Endothelial cell of umbilical vein (primary cell): ENCODE data around the gene SLC4A4. TPM values are rescaled to one million over a fixed set of nuclear protein-coding genes. Genes with fewer than 3 reads are reported as not detected.

Experiments used
- BruUV-seq: library from RNA; stranded (reverse); fragments of 400-500 nt; replicated peaks from 2 replicates; lab custom pipeline; 2021; lab: Mats Ljungman, UMichigan
- CTCF ChIA-PET: fragments of 300-600, 350-600 bp; sonication (Branson Sonifier 250); formaldehyde crosslinking; loops from one replicate; lab custom pipeline; 2021; ENCODE audit warnings: antibody characterized with exemption, inconsistent platforms; lab: Charles Lee
- POLR2A ChIA-PET: fragments of 300-600, 350-600 bp; sonication (Branson Sonifier 250); formaldehyde crosslinking; loops from one replicate; lab custom pipeline; 2021; ENCODE audit warnings: antibody characterized with exemption, inconsistent platforms; lab: Charles Lee
- DNase-seq: peaks from one replicate; pipeline ENCODE4 v3.0.0-alpha.2; 2011; ENCODE audit warnings: low read depth, low spot score
- FAIRE-seq: peaks from 2 replicates; lab custom pipeline; 2011; peaks lifted over from hg19 to GRCh38; lab: Jason Lieb, UNC
- H2AFZ ChIP-seq: 2 replicates; pipeline ENCODE4 v1.6.0; 2012; ENCODE audit warnings: low read depth, low read length, control low read depth, inconsistent platforms
- H3K27ac ChIP-seq: 2 replicates; pipeline ENCODE4 v1.5.1; 2011; ENCODE audit warnings: low read depth, mild to moderate bottlenecking, control low read depth, low read length, moderate library complexity; ENCODE audit not compliant: insufficient read depth
- H3K27me3 ChIP-seq, 2 experiments: 2 replicates each; pipeline versions ENCODE4 v1.6.0 to v1.6.1; 2011; ENCODE audit warnings: low read length in 2 of 2, mixed read lengths in 1 of 2; ENCODE audit not compliant: control insufficient read depth in 2 of 2, insufficient read depth in 2 of 2
- H3K36me3 ChIP-seq, 2 experiments: 2 replicates in 1 of 2; 3 replicates in 1 of 2; pipeline ENCODE4 v1.5.1; 2011; ENCODE audit warnings: low read length in 2 of 2, mild to moderate bottlenecking in 1 of 2, moderate library complexity in 1 of 2; ENCODE audit not compliant: control insufficient read depth in 2 of 2, insufficient read depth in 2 of 2; ENCODE audit errors: extremely low read depth in 1 of 2
- H3K4me1 ChIP-seq: 3 replicates; pipeline ENCODE4 v1.5.1; 2011; ENCODE audit warnings: mild to moderate bottlenecking, low read length; ENCODE audit not compliant: control insufficient read depth, insufficient read depth; ENCODE audit errors: extremely low read depth
- H3K4me2 ChIP-seq: 2 replicates; pipeline ENCODE4 v1.6.1; 2011; ENCODE audit warnings: low read length, control low read depth, mixed read lengths; ENCODE audit not compliant: insufficient read depth
- H3K4me3 ChIP-seq, 3 experiments: fragments of 200-600 bp in 1 of 3; sonication (generic), shearing (Covaris generic) in 1 of 3; replicated peaks in 1 of 3; 2 replicates each; pipeline ENCODE4 v1.5.1; 2011 to 2016; ENCODE audit warnings: control low read depth in 3 of 3, low read length in 3 of 3, mild to moderate bottlenecking in 2 of 3, inconsistent platforms in 1 of 3, low read depth in 1 of 3, moderate library complexity in 1 of 3; ENCODE audit not compliant: insufficient read depth in 1 of 3
- H3K79me2 ChIP-seq: 2 replicates; pipeline ENCODE4 v1.6.0; 2012; ENCODE audit warnings: low read length, inconsistent platforms; ENCODE audit not compliant: control insufficient read depth, insufficient read depth
- H3K9ac ChIP-seq: replicated peaks from 2 replicates; pipeline ENCODE3; 2011; ENCODE audit warnings: low read length, control low read depth; ENCODE audit not compliant: insufficient read depth; ENCODE audit errors: extremely low read depth
- H3K9me1 ChIP-seq: replicated peaks from 3 replicates; pipeline ENCODE4 v1.6.0; 2011; ENCODE audit warnings: mild to moderate bottlenecking, low read length; ENCODE audit not compliant: control insufficient read depth, insufficient read depth; ENCODE audit errors: extremely low read depth
- H3K9me3 ChIP-seq: replicated peaks from 2 replicates; pipeline ENCODE4 v1.5.1; 2012; ENCODE audit warnings: low read length, inconsistent platforms; ENCODE audit not compliant: control insufficient read depth, insufficient read depth
- H4K20me1 ChIP-seq: replicated peaks from 2 replicates; pipeline ENCODE3; 2011; ENCODE audit warnings: mild to moderate bottlenecking, low read length; ENCODE audit not compliant: control insufficient read depth, insufficient read depth; ENCODE audit errors: extremely low read depth
- EZH2 ChIP-seq: IDR thresholded peaks from 2 replicates; pipeline ENCODE4 v1.6.1; 2012; ENCODE audit warnings: borderline replicate concordance, low read depth, mild to moderate bottlenecking, moderate library complexity, low read length, inconsistent platforms; ENCODE audit not compliant: severe bottlenecking
- FOS ChIP-seq: IDR thresholded peaks from 2 replicates; pipeline ENCODE4 v1.6.1; 2011; ENCODE audit warnings: mild to moderate bottlenecking, low read length, moderate library complexity, borderline replicate concordance; ENCODE audit not compliant: insufficient read depth
- GATA2 ChIP-seq: IDR thresholded peaks from 2 replicates; pipeline ENCODE4 v1.7.0; 2011; ENCODE audit warnings: low read depth, mild to moderate bottlenecking, moderate library complexity, mixed read lengths, low read length; ENCODE audit not compliant: insufficient read length, insufficient read depth
- JUN ChIP-seq: IDR thresholded peaks from 2 replicates; pipeline ENCODE4 v1.6.1; 2011; ENCODE audit warnings: borderline replicate concordance, low read depth; ENCODE audit not compliant: insufficient read length, insufficient read depth
- MYC ChIP-seq: IDR thresholded peaks from one replicate; pipeline ENCODE4 v1.6.1; 2011; ENCODE audit warnings: mild to moderate bottlenecking, low read depth, low read length
- POLR2A ChIP-seq: IDR thresholded peaks from 2 replicates; pipeline ENCODE4 v1.6.1; 2012; ENCODE audit warnings: low read depth, mild to moderate bottlenecking, control low read depth, low read length
- POLR2AphosphoS5 ChIP-seq: IDR thresholded peaks from 2 replicates; pipeline ENCODE4 v1.6.1; 2012; ENCODE audit warnings: low read depth, mild to moderate bottlenecking, control low read depth, low read length, moderate library complexity; ENCODE audit not compliant: insufficient read depth
- dilution Hi-C: fragments of 300-500 bp; cut with MboI; formaldehyde crosslinking; loops from one replicate; pipeline ENCODE4 v1.15.0; 2019; ENCODE audit warnings: low sequenced_read_pairs; ENCODE audit not compliant: extremely low pct_ligation_motif_present
- intact Hi-C: fragments of 100-400 bp; cut with micrococcal nuclease; formaldehyde crosslinking; loops from one replicate; pipeline ENCODE4 v1.10.0; 2022
- polyA plus RNA-seq, 4 experiments: library from polyadenylated mRNA; depleted of rRNA in 3 of 4; stranded (reverse) in 3 of 4; unstranded in 1 of 4; fragments of >200 nt; gene quantifications; 2 replicates each; pipeline versions ENCODE4 v1.2.1 to v1.2.3, GENCODE V29; 2011 to 2012; ENCODE audit warnings: missing spikeins in 1 of 4
- total RNA-seq: library from RNA; stranded (reverse); gene quantifications from 2 replicates; pipeline ENCODE4 v1.2.3, GENCODE V29; 2021
- TF ChIP-seq, protein P1 (sequence below): IDR thresholded peaks from 2 replicates; pipeline ENCODE4 v1.6.1; 2011; ENCODE audit not compliant: insufficient read depth, insufficient read length
- TF ChIP-seq, protein P2 (sequence below), 2 donors: IDR thresholded peaks; 1 replicate in 1 of 2; 2 replicates in 1 of 2; pipeline ENCODE4 v1.5.1; 2011; ENCODE audit warnings: low read length in 2 of 2, mild to moderate bottlenecking in 2 of 2, moderate library complexity in 2 of 2, control low read depth in 1 of 2, inconsistent platforms in 1 of 2, low read depth in 1 of 2; ENCODE audit not compliant: insufficient read depth in 1 of 2; ENCODE audit errors: extremely low read depth in 1 of 2

SLC4A4 gene
- total and polyA plus RNA-seq, 2 donors (not counting 3 experiments of a cell fraction or from before 2014, with no cell fraction given), result not detected

GRCh38 chr4:71446479-71447081 is 107.8 kb downstream of the SLC4A4 start:
- DNase-seq (no peak), FAIRE-seq (no peak)
- H3K79me2 ChIP-seq, result no peaks in the 10 kb centered on the region
- H3K9ac ChIP-seq, result no peak overlapping the region
- intact Hi-C loops (no loop called here), dilution Hi-C loops (no loop called here)
- H3K9me1 ChIP-seq, result no peaks in the 10 kb centered on the region
- H3K27ac ChIP-seq, result no peak overlapping the region
- no peaks in the 10 kb centered on the region for H4K20me1 ChIP-seq
- H3K4me2 ChIP-seq, result no peak overlapping the region
- no peaks in the 10 kb centered on the region for H3K36me3 ChIP-seq
- H3K9me3 ChIP-seq, result no peaks in the 10 kb centered on the region
- H3K4me1 ChIP-seq, result no peaks in the 10 kb centered on the region
- no TSS peak for BruUV-seq
- no peak overlapping the region for H3K4me3 ChIP-seq
- TF ChIP-seq, protein P1, sequence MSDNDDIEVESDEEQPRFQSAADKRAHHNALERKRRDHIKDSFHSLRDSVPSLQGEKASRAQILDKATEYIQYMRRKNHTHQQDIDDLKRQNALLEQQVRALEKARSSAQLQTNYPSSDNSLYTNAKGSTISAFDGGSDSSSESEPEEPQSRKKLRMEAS, result no peak
- no peak for TF ChIP-seq FOS
- TF ChIP-seq EZH2, result no peak
- TF ChIP-seq, protein P2, sequence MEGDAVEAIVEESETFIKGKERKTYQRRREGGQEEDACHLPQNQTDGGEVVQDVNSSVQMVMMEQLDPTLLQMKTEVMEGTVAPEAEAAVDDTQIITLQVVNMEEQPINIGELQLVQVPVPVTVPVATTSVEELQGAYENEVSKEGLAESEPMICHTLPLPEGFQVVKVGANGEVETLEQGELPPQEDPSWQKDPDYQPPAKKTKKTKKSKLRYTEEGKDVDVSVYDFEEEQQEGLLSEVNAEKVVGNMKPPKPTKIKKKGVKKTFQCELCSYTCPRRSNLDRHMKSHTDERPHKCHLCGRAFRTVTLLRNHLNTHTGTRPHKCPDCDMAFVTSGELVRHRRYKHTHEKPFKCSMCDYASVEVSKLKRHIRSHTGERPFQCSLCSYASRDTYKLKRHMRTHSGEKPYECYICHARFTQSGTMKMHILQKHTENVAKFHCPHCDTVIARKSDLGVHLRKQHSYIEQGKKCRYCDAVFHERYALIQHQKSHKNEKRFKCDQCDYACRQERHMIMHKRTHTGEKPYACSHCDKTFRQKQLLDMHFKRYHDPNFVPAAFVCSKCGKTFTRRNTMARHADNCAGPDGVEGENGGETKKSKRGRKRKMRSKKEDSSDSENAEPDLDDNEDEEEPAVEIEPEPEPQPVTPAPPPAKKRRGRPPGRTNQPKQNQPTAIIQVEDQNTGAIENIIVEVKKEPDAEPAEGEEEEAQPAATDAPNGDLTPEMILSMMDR (IDR thresholded peaks at IDR 0.05; ENCODE audit: extremely low read depth in 1 of 2, insufficient read depth in 1 of 2, low read depth in 1 of 2, low read length in 2 of 2), result no peak
- TF ChIP-seq POLR2A, result no peak
- H3K27me3 ChIP-seq, result no peaks in the 10 kb centered on the region
- CTCF ChIA-PET, result no interaction called here
- POLR2A ChIA-PET, result no interaction called here
- H2AFZ ChIP-seq, result no peak overlapping the region

GRCh38 chr4:71449040-71449439 is 110.2 kb downstream of the SLC4A4 start:
- Histone ChIP-seq H3K4me2 (no peak overlapping the region), H3K79me2 (no peaks in the 10 kb centered on the region), H3K27me3 (no peaks in the 10 kb centered on the region), H3K4me3 (no peak overlapping the region), H3K4me1 (no peaks in the 10 kb centered on the region), H3K9ac (no peak overlapping the region), H3K9me1 (no peaks in the 10 kb centered on the region), H2AFZ (no peak overlapping the region), H3K9me3 (no peaks in the 10 kb centered on the region), H3K27ac (no peak overlapping the region), H4K20me1 (no peaks in the 10 kb centered on the region), H3K36me3 (no peaks in the 10 kb centered on the region)
- dilution Hi-C loops (no loop called here), intact Hi-C loops (no loop called here)
- FAIRE-seq (no peak), DNase-seq (no peak)
- no peak for TF ChIP-seq POLR2AphosphoS5
- TF ChIP-seq, protein P2 (IDR thresholded peaks at IDR 0.05; ENCODE audit: extremely low read depth in 1 of 2, insufficient read depth in 1 of 2, low read depth in 1 of 2, low read length in 2 of 2), result no peak
- no peak for TF ChIP-seq JUN
- no peak for TF ChIP-seq GATA2
- TF ChIP-seq, protein P1, result no peak
- no peak for TF ChIP-seq MYC
- TF ChIP-seq EZH2, result no peak
- no peak for TF ChIP-seq POLR2A
- no peak for TF ChIP-seq FOS
- CTCF ChIA-PET, result no interaction called here
- POLR2A ChIA-PET, result no interaction called here
- BruUV-seq, result no TSS peak
